ENCODE results near the gene ST6GALNAC6. TPM values are rescaled to one million over a fixed set of nuclear protein-coding genes. Genes with fewer than 3 reads are reported as not detected.
"Not testable (repeated sequence)": the region's sequence is repeated elsewhere in the genome, so short reads cannot be mapped to it uniquely, and the experiment has no call there.

Gene ST6GALNAC6
- total RNA-seq, 1 donor from 2014 or later = 32.6 TPM

- Mint-ChIP-seq H3K27ac (no peak overlapping the region), H3K36me3 (no peaks in the 10 kb centered on the region), H3K4me1 (ENCODE audit: unreplicated experiment) (peaks cover 6% of the 10 kb centered on the region), H3K4me3 (no peak overlapping the region), H3K27me3 (no peaks in the 10 kb centered on the region), H3K9me3 (peaks cover 12% of the 10 kb centered on the region)
- DNase-seq (ENCODE audit: extremely low spot score, unreplicated experiment) = no peak
- no peak for TF ChIP-seq CTCF (conservative IDR thresholded peaks at IDR 0.05)
Observed at GRCh38 chr9:127846443-127847177, 52.8 kb downstream of the ST6GALNAC6 start.

- not testable (repeated sequence) for H3K36me3 Mint-ChIP-seq; H3K4me3 Mint-ChIP-seq; H3K4me1 Mint-ChIP-seq (ENCODE audit: unreplicated experiment); DNase-seq (ENCODE audit: extremely low spot score, unreplicated experiment); H3K27me3 Mint-ChIP-seq; H3K27ac Mint-ChIP-seq
- H3K9me3 Mint-ChIP-seq = peaks cover 12% of the 10 kb centered on the region
Observed at GRCh38 chr9:127845619-127846018, 53.8 kb downstream of the ST6GALNAC6 start.

GRCh38 chr9:127844821-127845359 lies 54.5 kb downstream of the ST6GALNAC6 start:
- no peak for DNase-seq (ENCODE audit: extremely low spot score, unreplicated experiment)
- no peaks in the 10 kb centered on the region for H3K36me3 Mint-ChIP-seq
- no peak overlapping the region for H3K27ac Mint-ChIP-seq
- no peak for TF ChIP-seq CTCF (conservative IDR thresholded peaks at IDR 0.05)
- no peak overlapping the region for H3K4me3 Mint-ChIP-seq
- H3K9me3 Mint-ChIP-seq = peaks cover 12% of the 10 kb centered on the region
- H3K27me3 Mint-ChIP-seq = no peaks in the 10 kb centered on the region
- H3K4me1 Mint-ChIP-seq (ENCODE audit: unreplicated experiment) = peaks cover 6% of the 10 kb centered on the region

- Mint-ChIP-seq H3K27me3 (no peaks in the 10 kb centered on the region), H3K36me3 (no peaks in the 10 kb centered on the region), H3K9me3 (no peaks in the 10 kb centered on the region), H3K4me3 (no peak overlapping the region), H3K27ac (no peak overlapping the region), H3K4me1 (ENCODE audit: unreplicated experiment) (peaks cover 14% of the 10 kb centered on the region)
- no peak for TF ChIP-seq CTCF (conservative IDR thresholded peaks at IDR 0.05)
- no peak for DNase-seq (ENCODE audit: extremely low spot score, unreplicated experiment)
Observed at GRCh38 chr9:127841087-127841835, 58.1 kb downstream of the ST6GALNAC6 start.

GRCh38 chr9:127838375-127839078 lies 60.9 kb downstream of the ST6GALNAC6 start:
- H3K27ac Mint-ChIP-seq = no peak overlapping the region
- DNase-seq (ENCODE audit: extremely low spot score, unreplicated experiment) = no peak
- no peaks in the 10 kb centered on the region for H3K9me3 Mint-ChIP-seq
- H3K4me1 Mint-ChIP-seq (ENCODE audit: unreplicated experiment) = peaks cover 17% of the 10 kb centered on the region
- no peaks in the 10 kb centered on the region for H3K27me3 Mint-ChIP-seq
- no peaks in the 10 kb centered on the region for H3K36me3 Mint-ChIP-seq
- H3K4me3 Mint-ChIP-seq = no peak overlapping the region
- TF ChIP-seq CTCF (conservative IDR thresholded peaks at IDR 0.05) = no peak

Data from type B pancreatic cell (in vitro differentiated cells).